Right lobe of liver (tissue), 4 donors: ENCODE results near the gene DVL2.

ENCODE experiments used
- POLR2A ChIP-seq: fragments of 450-650 bp; IDR thresholded peaks from one replicate; pipeline ENCODE4 v1.6.1; 2017; ENCODE audit warnings: antibody characterized with exemption, mild to moderate bottlenecking
- TF ChIP-seq, protein P1 (sequence below), 4 donors: fragments of 200-600 bp in 3 of 4; fragments of 450-650 bp in 1 of 4; IDR thresholded peaks; one replicate each; pipeline versions ENCODE4 v1.5.1 to v1.8.0; 2016 to 2022; ENCODE audit warnings: antibody characterized with exemption in 4 of 4, mild to moderate bottlenecking in 2 of 4
- donor health status: DM: no; HTN: no; CAD: no.
- donor health status: DM: no; HTN: no; CAD: no.
- donor health status: DM: no; HTN: yes; CAD: no.

DNA sequence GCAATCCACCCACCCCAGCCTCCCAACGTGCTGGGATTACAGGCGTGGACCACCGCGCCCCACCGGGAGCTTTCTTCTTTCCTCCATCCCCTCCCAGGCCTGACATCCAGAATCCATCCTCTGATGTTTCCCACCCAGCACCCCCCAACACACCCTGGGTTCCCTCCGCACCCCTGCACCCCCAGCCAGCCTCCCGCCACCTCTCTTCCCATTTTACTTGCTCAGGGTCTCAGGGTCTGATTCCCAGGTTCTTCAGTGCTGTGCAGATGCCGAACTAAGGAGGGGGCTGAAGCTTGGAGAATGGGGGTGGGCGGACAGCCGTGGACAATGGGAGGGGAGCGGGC, 55.4 kb downstream of the DVL2 start:
- no peak for TF ChIP-seq POLR2A
- TF ChIP-seq, protein P1, sequence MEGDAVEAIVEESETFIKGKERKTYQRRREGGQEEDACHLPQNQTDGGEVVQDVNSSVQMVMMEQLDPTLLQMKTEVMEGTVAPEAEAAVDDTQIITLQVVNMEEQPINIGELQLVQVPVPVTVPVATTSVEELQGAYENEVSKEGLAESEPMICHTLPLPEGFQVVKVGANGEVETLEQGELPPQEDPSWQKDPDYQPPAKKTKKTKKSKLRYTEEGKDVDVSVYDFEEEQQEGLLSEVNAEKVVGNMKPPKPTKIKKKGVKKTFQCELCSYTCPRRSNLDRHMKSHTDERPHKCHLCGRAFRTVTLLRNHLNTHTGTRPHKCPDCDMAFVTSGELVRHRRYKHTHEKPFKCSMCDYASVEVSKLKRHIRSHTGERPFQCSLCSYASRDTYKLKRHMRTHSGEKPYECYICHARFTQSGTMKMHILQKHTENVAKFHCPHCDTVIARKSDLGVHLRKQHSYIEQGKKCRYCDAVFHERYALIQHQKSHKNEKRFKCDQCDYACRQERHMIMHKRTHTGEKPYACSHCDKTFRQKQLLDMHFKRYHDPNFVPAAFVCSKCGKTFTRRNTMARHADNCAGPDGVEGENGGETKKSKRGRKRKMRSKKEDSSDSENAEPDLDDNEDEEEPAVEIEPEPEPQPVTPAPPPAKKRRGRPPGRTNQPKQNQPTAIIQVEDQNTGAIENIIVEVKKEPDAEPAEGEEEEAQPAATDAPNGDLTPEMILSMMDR (IDR thresholded peaks at IDR 0.05), result no peak
